Thymus (tissue), 11 donors: ENCODE measurements around the gene CALM3. TPM values are rescaled to one million over a fixed set of nuclear protein-coding genes. Genes with fewer than 3 reads are reported as not detected.

Source experiments
- DNase-seq, 9 donors: peaks; one replicate each; pipeline ENCODE4 v3.0.0-alpha.2; 2013; ENCODE audit warnings: low spot score in 9 of 9, low read depth in 6 of 9, missing footprints in 1 of 9
- H3K27ac ChIP-seq, 2 donors: one replicate each; pipeline ENCODE4 v1.5.1; 2013; ENCODE audit warnings: control low read depth in 1 of 2, low read depth in 1 of 2, low read length in 1 of 2, mild to moderate bottlenecking in 1 of 2, moderate library complexity in 1 of 2
- H3K27me3 ChIP-seq, 2 donors: one replicate each; pipeline ENCODE4 v1.5.1; 2013; ENCODE audit warnings: low read length in 1 of 2; ENCODE audit not compliant: control insufficient read depth in 2 of 2, insufficient read depth in 1 of 2
- H3K36me3 ChIP-seq, 2 donors: one replicate each; pipeline ENCODE4 v1.5.1; 2013; ENCODE audit warnings: low read length in 1 of 2, mild to moderate bottlenecking in 1 of 2, moderate library complexity in 1 of 2; ENCODE audit not compliant: control insufficient read depth in 2 of 2, insufficient read depth in 2 of 2
- H3K4me1 ChIP-seq, 2 donors: one replicate each; pipeline ENCODE4 v1.5.1; 2013; ENCODE audit warnings: low read length in 2 of 2; ENCODE audit not compliant: control insufficient read depth in 2 of 2, insufficient read depth in 2 of 2
- H3K4me3 ChIP-seq, 2 donors: one replicate each; pipeline ENCODE4 v1.5.1; 2013; ENCODE audit warnings: low read length in 2 of 2, control low read depth in 1 of 2, mild to moderate bottlenecking in 1 of 2
- H3K9me3 ChIP-seq, 2 donors: one replicate each; pipeline ENCODE4 v1.5.1; 2013; ENCODE audit warnings: low read length in 1 of 2, mild to moderate bottlenecking in 1 of 2; ENCODE audit not compliant: control insufficient read depth in 2 of 2, insufficient read depth in 1 of 2
- WGBS: extraction: QIAGEN DNeasy Blood & Tissue Kit; methylation state at CpG from one replicate; pipeline ENCODE4 v1.1.7; 2013; 5-methylcytosine and 5-hydroxymethylcytosine counted together
- polyA plus RNA-seq: library from polyadenylated mRNA; stranded (reverse); fragments of 200-250 nt; gene quantifications from one replicate; pipeline ENCODE4 v1.2.3, GENCODE V29; 2013
- total RNA-seq: library from RNA; stranded (reverse); fragments of 120-200 nt; gene quantifications from one replicate; pipeline ENCODE4 v1.2.4, GENCODE V29; 2013
- donor health status: healthy.

The CALM3 gene
- total and polyA plus RNA-seq, 2 donors, result 116 to 167 TPM

DNA sequence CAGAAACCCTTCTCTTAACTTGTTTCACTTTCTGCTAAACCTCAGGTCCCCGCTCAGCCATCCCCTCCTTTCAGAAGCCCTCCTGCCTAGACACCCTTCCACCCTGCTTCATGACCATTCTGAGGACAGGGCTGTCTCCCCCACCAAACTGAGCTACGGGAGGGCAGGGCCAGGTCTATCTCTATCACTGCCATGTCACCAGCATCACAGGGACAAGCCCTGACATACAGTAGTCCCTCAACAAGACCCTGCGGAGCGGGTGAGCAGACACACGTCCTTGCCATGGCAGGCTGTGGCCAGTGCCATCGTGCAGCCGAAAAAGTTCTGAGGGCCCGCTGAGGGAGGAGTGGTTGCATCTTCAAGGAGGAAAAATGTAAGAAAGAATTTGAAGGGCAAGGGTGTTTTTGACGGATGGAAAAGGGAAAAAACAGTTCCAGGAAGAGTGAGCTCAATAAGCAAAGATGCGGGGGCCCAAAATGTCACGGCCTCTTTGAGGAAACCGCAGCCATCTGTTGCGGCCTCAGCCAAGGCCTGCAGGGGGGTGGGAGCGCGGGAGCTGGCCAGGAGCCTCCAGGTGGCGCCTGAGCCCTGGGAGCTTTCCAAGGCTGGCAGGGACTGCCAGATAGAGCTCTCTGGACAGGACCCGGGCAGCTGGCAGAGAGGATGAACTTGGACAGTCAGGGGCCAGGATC, 15.6 kb downstream of the CALM3 start:
- WGBS, result 6% methylated on average over 17 of the region's 17 CpGs
- Histone ChIP-seq H3K9me3 (no peaks in the 10 kb centered on the region), H3K27ac (peak overlapping the region; percentile 37 to 82), H3K36me3 (no peaks in the 10 kb centered on the region), H3K27me3 (peaks cover 0 to 8% of the 10 kb centered on the region in 2 donors), H3K4me3 (no peak overlapping the region), H3K4me1 (peaks cover 37 to 82% of the 10 kb centered on the region in 2 donors)
- DNase-seq, result peak in 1 of 9 donors; percentile 71

DNA sequence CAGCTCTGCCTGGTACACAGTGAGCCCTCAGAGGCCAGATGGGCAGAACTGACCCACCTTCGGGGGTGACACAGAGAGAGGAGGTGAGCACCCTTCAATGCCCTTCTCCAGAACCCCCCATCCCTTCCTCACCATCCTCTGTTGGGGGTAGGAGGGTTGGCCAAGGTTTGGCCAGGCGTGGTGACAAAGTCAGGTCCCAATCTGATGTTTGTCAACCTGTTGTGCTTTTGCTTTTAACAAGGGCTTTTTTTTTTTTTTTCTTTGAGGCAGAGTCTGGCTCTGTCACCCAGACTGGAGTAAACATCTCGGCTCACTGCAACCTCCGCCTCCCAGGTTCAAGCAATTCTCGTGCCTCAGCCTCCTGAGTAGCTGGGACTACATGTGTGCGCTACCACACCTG, 16.5 kb downstream of the CALM3 start:
- peaks cover 0 to 8% of the 10 kb centered on the region in 2 donors for H3K27me3 ChIP-seq
- 89% methylated on average over 6 of the region's 6 CpGs for WGBS
- no peak overlapping the region for H3K4me3 ChIP-seq
- DNase-seq, result peak in 1 of 9 donors; percentile 42
- H3K27ac ChIP-seq, result peak overlapping the region; percentile 37 to 80
- no peaks in the 10 kb centered on the region for H3K9me3 ChIP-seq
- H3K4me1 ChIP-seq, result peaks cover 28 to 81% of the 10 kb centered on the region in 2 donors
- no peaks in the 10 kb centered on the region for H3K36me3 ChIP-seq

DNA sequence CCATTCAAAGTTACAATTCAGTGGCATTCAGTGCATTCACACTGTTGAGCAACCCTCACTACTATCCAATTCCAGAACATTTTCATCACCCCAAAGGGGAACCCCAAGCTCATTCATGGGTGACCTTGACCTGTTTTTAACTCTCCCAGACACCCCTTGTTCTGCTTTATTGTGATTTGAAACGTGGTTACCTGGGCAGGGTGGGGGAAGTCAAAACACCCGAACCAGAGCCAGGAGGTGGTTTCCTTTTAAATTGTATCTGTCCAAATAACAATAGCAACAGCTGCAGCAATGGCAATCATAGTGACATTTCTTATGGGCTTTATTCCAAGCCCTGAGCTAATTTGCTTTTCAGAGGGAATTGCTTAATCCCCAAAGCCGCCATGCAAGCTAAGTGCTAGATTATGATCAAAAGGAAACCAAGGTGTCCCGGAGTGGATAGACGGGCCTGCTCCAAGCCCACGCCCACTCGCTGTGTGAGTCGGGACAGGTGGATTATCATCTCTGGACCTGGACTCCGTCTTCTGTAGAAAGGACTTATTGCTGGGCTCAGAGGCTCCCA, 17.6 kb downstream of the CALM3 start:
- H3K36me3 ChIP-seq, result no peaks in the 10 kb centered on the region
- WGBS, result 67% methylated on average over 9 of the region's 9 CpGs
- H3K4me1 ChIP-seq, result peaks cover 28 to 73% of the 10 kb centered on the region in 2 donors
- H3K27me3 ChIP-seq, result peaks cover 0 to 8% of the 10 kb centered on the region in 2 donors
- DNase-seq, result peak in 1 of 9 donors; percentile 41
- no peak overlapping the region for H3K4me3 ChIP-seq
- H3K27ac ChIP-seq, result peak overlapping the region; percentile 68
- no peaks in the 10 kb centered on the region for H3K9me3 ChIP-seq

DNA sequence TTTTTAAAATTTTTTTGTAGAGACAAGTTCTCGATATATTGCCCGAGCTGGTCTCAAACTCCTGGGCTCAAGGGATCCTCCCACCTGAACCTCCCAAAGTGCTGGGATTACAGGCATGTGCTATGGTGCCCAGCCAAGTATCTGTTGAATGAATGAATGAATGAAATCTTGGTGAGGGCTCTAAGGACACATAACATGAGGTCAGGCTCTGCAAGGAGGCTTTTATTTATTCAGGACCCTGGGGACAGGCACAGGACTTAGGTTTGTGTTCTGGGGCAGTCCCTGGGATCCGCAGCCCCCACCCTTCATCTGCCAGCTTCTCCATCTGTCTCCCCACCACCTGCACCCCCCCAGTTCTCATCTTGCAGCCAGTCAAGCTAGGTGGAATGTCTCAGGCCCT, 19.1 kb downstream of the CALM3 start:
- no peak for DNase-seq
- H3K9me3 ChIP-seq, result no peaks in the 10 kb centered on the region
- H3K27ac ChIP-seq, result peak overlapping the region; percentile 33 to 49
- H3K4me3 ChIP-seq, result no peak overlapping the region
- 96% methylated on average over 3 of the region's 3 CpGs for WGBS
- peaks cover 0 to 8% of the 10 kb centered on the region in 2 donors for H3K27me3 ChIP-seq
- peaks cover 31 to 72% of the 10 kb centered on the region in 2 donors for H3K4me1 ChIP-seq
- no peaks in the 10 kb centered on the region for H3K36me3 ChIP-seq

DNA sequence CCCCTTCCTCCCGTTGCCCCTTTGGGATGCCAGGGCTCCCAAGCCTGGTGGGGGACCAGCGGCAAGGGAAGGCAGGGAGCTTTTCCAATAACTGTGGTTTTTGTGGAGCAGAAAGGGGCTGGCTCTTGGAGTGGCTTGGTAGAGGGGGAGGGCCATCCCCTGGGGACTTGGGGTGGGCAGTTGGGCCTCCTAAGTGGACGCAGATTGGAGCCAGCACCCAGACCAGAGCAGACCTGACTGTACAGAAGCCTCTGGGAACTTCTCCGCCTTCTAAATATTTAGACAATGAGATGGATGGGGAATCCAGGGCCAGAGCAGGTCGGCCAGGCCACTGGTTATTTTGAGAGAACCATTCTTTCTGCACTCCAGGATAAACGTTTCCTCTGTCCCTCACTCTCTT, 19.6 kb downstream of the CALM3 start:
- H3K27ac ChIP-seq, result peak overlapping the region in 1 of 2 donors; percentile 33
- DNase-seq, result no peak
- WGBS, result 91% methylated on average over 6 of the region's 6 CpGs
- H3K9me3 ChIP-seq, result no peaks in the 10 kb centered on the region
- peaks cover 0 to 8% of the 10 kb centered on the region in 2 donors for H3K27me3 ChIP-seq
- no peak overlapping the region for H3K4me3 ChIP-seq
- H3K4me1 ChIP-seq, result peaks cover 31 to 75% of the 10 kb centered on the region in 2 donors
- no peaks in the 10 kb centered on the region for H3K36me3 ChIP-seq

DNA sequence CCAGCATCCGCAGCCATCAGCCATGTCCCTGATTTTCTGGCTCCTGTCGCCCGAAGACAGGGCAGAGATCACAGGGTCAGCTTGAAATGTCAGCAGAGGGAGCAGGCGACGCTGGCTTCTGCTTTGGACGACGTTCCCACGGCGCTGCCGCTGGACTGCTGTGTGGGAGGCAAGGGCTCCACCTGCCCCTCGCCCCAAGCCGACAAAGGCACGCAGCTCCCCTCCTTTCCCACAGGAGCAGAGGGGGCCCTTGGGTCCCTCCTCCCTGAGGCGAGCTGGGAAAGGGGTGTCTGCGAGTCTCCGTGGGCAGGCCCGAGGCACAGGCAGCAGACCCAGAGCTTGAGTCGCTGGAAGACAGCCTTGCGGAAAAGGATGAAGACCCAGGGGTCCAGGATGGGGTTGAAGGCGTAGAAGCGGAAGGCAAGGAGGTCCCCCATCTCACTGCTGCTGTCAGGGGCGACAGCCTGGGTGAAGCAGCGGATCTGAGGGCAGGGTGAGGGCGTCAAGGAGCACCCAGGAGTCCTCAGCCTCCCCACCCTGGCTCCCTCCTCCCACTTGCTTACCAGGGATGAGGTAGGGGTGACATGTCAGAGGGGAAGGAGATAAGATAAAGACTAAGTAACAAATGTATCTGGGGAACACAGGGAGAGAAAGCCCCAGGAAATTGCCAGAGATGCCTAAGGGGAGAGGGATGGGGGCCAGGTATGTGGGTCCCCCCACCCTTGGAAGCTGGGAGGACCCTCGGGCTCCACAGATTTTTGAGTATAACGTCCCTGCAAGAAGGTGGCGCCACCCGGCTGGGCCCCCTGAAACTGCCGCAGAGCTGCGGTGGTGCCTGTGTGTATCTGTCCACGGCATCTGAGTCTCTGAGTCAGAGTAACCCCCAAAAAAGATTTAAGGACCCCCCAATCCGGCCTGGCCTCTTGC, 20.3 kb downstream of the CALM3 start:
- WGBS, result 92% methylated on average over 32 of the region's 32 CpGs
- no peaks in the 10 kb centered on the region for H3K36me3 ChIP-seq
- no peak for DNase-seq
- no peak overlapping the region for H3K4me3 ChIP-seq
- peaks cover 0 to 8% of the 10 kb centered on the region in 2 donors for H3K27me3 ChIP-seq
- H3K9me3 ChIP-seq, result no peaks in the 10 kb centered on the region
- H3K27ac ChIP-seq, result no peak overlapping the region
- H3K4me1 ChIP-seq, result peaks cover 29 to 76% of the 10 kb centered on the region in 2 donors

DNA sequence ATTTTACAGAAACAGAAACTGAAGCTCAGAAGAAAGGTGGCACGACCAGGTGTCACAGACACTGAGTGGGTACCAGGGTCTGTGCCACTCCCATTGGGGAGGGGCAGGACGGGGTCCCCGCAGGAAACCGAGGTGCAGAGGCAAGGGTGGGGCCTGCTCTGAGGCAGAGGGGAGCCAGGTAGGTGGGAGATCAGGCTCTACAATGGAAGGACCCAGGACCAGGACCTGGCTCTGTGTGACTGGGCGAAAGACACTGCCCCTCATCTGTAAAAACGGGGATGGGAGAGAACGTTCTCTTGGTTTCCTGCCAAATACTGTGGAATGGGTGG, 21.0 kb downstream of the CALM3 start:
- Histone ChIP-seq H3K36me3 (no peaks in the 10 kb centered on the region), H3K27me3 (peaks cover 0 to 8% of the 10 kb centered on the region in 2 donors), H3K27ac (no peak overlapping the region), H3K9me3 (no peaks in the 10 kb centered on the region), H3K4me1 (peaks cover 23 to 71% of the 10 kb centered on the region in 2 donors), H3K4me3 (no peak overlapping the region)
- DNase-seq, result no peak
- 62% methylated on average over 7 of the region's 7 CpGs for WGBS

DNA sequence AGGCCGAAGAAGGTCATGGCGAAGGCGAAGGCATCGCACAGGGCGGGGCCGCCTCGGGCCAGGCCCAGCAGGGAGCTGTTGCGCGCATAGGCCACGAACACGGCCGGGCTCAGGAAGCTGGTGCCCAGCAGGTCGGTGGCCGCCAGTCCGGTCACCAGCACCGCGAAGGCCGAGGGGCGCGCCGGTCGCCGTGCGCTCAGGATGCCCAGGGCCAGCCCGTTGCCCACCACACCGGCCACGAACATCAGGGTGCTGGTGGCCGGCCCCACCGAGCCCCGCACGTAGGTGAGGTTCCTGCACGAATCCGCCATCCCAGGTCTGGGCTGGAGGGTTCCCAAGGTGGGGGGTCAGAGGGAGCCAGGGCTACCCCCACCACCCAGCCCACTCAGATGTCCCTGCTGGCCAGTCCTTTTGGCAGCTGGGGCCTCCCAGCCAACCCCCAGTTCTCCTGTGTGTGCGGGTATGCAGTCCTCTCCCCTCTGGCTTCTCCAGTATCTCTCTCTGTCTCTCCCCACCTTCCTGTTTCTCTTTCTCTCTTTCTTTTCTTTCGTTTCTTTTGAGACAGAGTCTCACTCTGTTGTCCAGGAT, 22.9 kb downstream of the CALM3 start:
- no peak for DNase-seq
- Histone ChIP-seq H3K36me3 (no peaks in the 10 kb centered on the region), H3K4me3 (no peak overlapping the region), H3K9me3 (no peaks in the 10 kb centered on the region), H3K4me1 (peaks cover 17 to 57% of the 10 kb centered on the region in 2 donors), H3K27me3 (peaks cover 0 to 5% of the 10 kb centered on the region in 2 donors), H3K27ac (peak overlapping the region in 1 of 2 donors; percentile 4)
- WGBS, result 93% methylated on average over 35 of the region's 35 CpGs
